K562 (cell line): Measurements from ENCODE around the gene TAF11. TPM values are rescaled to one million over a fixed set of nuclear protein-coding genes. Genes with fewer than 3 reads are reported as not detected.

Source experiments
- ATAC-seq: fragments of 200-7000 bp; cut with Tn5 transposase; 3 replicates; pipeline ENCODE4 v1.9.1; 2020; ENCODE audit warnings: moderate library complexity
- BruUV-seq: library from RNA; stranded (reverse); fragments of 400-500 nt; replicated peaks from 2 replicates; lab custom pipeline; 2021; lab: Mats Ljungman, UMichigan
- CTCF ChIA-PET: fragments of 300-600 bp; formaldehyde crosslinking; extraction: SDS; loops from one replicate; lab custom pipeline; 2021; ENCODE audit warnings: low intra/inter-chr PET ratio; lab: Yijun Ruan, JAX
- POLR2A ChIA-PET: fragments of 300-600, 350-650 bp; sonication (Branson Sonifier 250); formaldehyde crosslinking; extraction: SDS; loops from one replicate; lab custom pipeline; 2021; ENCODE audit warnings: antibody characterized with exemption, inconsistent platforms; lab: Yijun Ruan, JAX
- DNase-seq, 4 experiments: peaks; one replicate each; pipeline versions ENCODE4 v3.0.0 to v3.0.0-alpha.2; 2011 to 2018; ENCODE audit warnings: low spot score in 3 of 4, mixed read lengths in 3 of 4; ENCODE audit errors: extremely low read depth in 1 of 4
- FAIRE-seq: peaks from 2 replicates; lab custom pipeline; 2011; peaks lifted over from hg19 to GRCh38; lab: Jason Lieb, UNC
- H2AFZ ChIP-seq: 2 replicates; pipeline ENCODE4 v1.6.0; 2011; ENCODE audit warnings: low read depth, low read length, control low read depth, inconsistent platforms
- H3K27ac ChIP-seq: fragments of 200-600 bp; 3 replicates; pipeline ENCODE4 v1.8.0; 2011; ENCODE audit warnings: low read depth, mild to moderate bottlenecking, control low read depth, inconsistent platforms, low read length, moderate library complexity, mixed read lengths; ENCODE audit errors: extremely low read depth
- H3K27me3 ChIP-seq, 2 experiments: fragments of 300-600 bp in 1 of 2; 2 replicates in 1 of 2; 3 replicates in 1 of 2; pipeline versions ENCODE4 v1.6.0 to v1.8.0; 2011; ENCODE audit warnings: inconsistent platforms in 2 of 2, low read length in 2 of 2, mild to moderate bottlenecking in 1 of 2, mixed read lengths in 1 of 2, moderate library complexity in 1 of 2; ENCODE audit not compliant: control insufficient read depth in 2 of 2, insufficient read depth in 2 of 2
- H3K36me3 ChIP-seq: fragments of 300-600 bp; 3 replicates; pipeline ENCODE4 v1.8.0; 2011; ENCODE audit warnings: mild to moderate bottlenecking, low read length, inconsistent platforms; ENCODE audit not compliant: control insufficient read depth, insufficient read depth
- H3K4me1 ChIP-seq, 2 experiments: fragments of 200-600 bp in 1 of 2; replicated peaks in 1 of 2; 2 replicates in 1 of 2; 3 replicates in 1 of 2; pipeline versions ENCODE4 v1.5.1 to v1.8.0; 2011; ENCODE audit warnings: inconsistent platforms in 2 of 2, low read length in 2 of 2, mild to moderate bottlenecking in 1 of 2, mixed read lengths in 1 of 2, moderate library complexity in 1 of 2; ENCODE audit not compliant: control insufficient read depth in 2 of 2, insufficient read depth in 2 of 2
- H3K4me2 ChIP-seq: 2 replicates; pipeline ENCODE4 v1.6.1; 2011; ENCODE audit warnings: low read length, control low read depth, inconsistent platforms, mixed read lengths; ENCODE audit not compliant: insufficient read depth
- H3K4me3 ChIP-seq: fragments of 200-600 bp; sonication (generic), shearing (Covaris generic); 2 replicates; pipeline ENCODE4 v1.5.1; 2016; ENCODE audit warnings: control low read depth, inconsistent platforms
- H3K79me2 ChIP-seq: fragments of 200-600 bp; 3 replicates; pipeline ENCODE4 v1.8.0; 2011; ENCODE audit warnings: low read length, inconsistent platforms; ENCODE audit not compliant: control insufficient read depth, insufficient read depth
- H3K9ac ChIP-seq, 2 experiments: 2 replicates each; pipeline versions ENCODE4 v1.6.0 to v1.6.1; 2011; ENCODE audit warnings: low read depth in 2 of 2, low read length in 2 of 2, control low read depth in 1 of 2, inconsistent platforms in 1 of 2, mild to moderate bottlenecking in 1 of 2, mixed read lengths in 1 of 2; ENCODE audit not compliant: insufficient read depth in 1 of 2
- H3K9me1 ChIP-seq: one replicate; pipeline ENCODE4 v1.6.0; 2011; ENCODE audit warnings: inconsistent platforms, mild to moderate bottlenecking, low read length, moderate library complexity; ENCODE audit not compliant: control insufficient read depth, insufficient read depth
- H3K9me3 ChIP-seq: replicated peaks from 2 replicates; pipeline ENCODE4 v1.5.1; 2011; ENCODE audit warnings: low read depth, low read length, inconsistent platforms; ENCODE audit not compliant: control insufficient read depth, insufficient read depth
- H4K20me1 ChIP-seq: replicated peaks from 2 replicates; pipeline ENCODE4 v1.6.1; 2011; ENCODE audit warnings: low read length, inconsistent platforms, mixed read lengths; ENCODE audit not compliant: control insufficient read depth, insufficient read depth
- CBFA2T3 ChIP-seq: fragments of 450-650 bp; IDR thresholded peaks from 2 replicates; pipeline ENCODE4 v1.6.1; 2017
- CREBBP ChIP-seq: IDR thresholded peaks from one replicate; pipeline ENCODE4 v1.6.1; 2012; ENCODE audit warnings: low read depth, mild to moderate bottlenecking, control low read depth, inconsistent platforms, low read length
- FOXP4 ChIP-seq: sonication (generic); formaldehyde crosslinking; IDR thresholded peaks from 2 replicates; pipeline ENCODE4 v1.8.0; 2022; ENCODE audit warnings: mild to moderate bottlenecking, missing genetic modification reagents, borderline replicate concordance
- GTF3C2 ChIP-seq: IDR thresholded peaks from 3 replicates; pipeline ENCODE4 v1.6.1; 2011; ENCODE audit warnings: borderline replicate concordance, mild to moderate bottlenecking, moderate library complexity; ENCODE audit not compliant: insufficient read length; ENCODE audit errors: extremely low read depth
- HOXB6 ChIP-seq: fragments of 250-450 bp; sonication (Bioruptor Pico); IDR thresholded peaks from 2 replicates; pipeline ENCODE4 v1.5.1; 2022; ENCODE audit warnings: mild to moderate bottlenecking, borderline replicate concordance
- NFE2L1 ChIP-seq: fragments of 450-650 bp; IDR thresholded peaks from 2 replicates; pipeline ENCODE4 v1.6.1; 2016; ENCODE audit warnings: missing genetic modification characterization, low read depth, mild to moderate bottlenecking, missing compliant biosample characterization, moderate library complexity, borderline replicate concordance
- PML ChIP-seq: IDR thresholded peaks from 2 replicates; pipeline ENCODE4 v1.6.1; 2012; ENCODE audit warnings: low read length, inconsistent platforms
- SNRNP70 ChIP-seq: fragments of 200-400 bp; formaldehyde crosslinking; optimal IDR thresholded peaks from 2 replicates; pipeline ENCODE3; 2017; ENCODE audit warnings: low read depth, low read length
- SRF ChIP-seq, 2 experiments: fragments of 250-450, 450-650 bp in 1 of 2; sonication (Bioruptor Pico) in 1 of 2; sonication (generic) in 1 of 2; formaldehyde crosslinking; IDR thresholded peaks; 2 replicates each; pipeline versions ENCODE4 v1.5.0 to v1.5.1; 2020 to 2022; ENCODE audit warnings: mild to moderate bottlenecking in 1 of 2, missing genetic modification reagents in 1 of 2
- SRSF7 ChIP-seq: fragments of 200-400 bp; formaldehyde crosslinking; optimal IDR thresholded peaks from 2 replicates; pipeline ENCODE3; 2017; ENCODE audit warnings: mild to moderate bottlenecking, low read depth, low read length
- ZNF507 ChIP-seq: conservative IDR thresholded peaks from 2 replicates; pipeline ENCODE4 v1.6.1; 2017; ENCODE audit warnings: missing genetic modification characterization, missing compliant biosample characterization
- WGBS: fragments of 100-300 bp; shearing (Covaris generic); methylation state at CpG from one replicate; pipeline ENCODE4 v1.1.6; 2016; ENCODE audit warnings: low coverage, mixed read lengths; ENCODE audit not compliant: insufficient coverage; ENCODE audit errors: missing lambda C conversion rate; 5-methylcytosine and 5-hydroxymethylcytosine counted together
- in situ Hi-C: fragments of 300-500 bp; cut with MboI; formaldehyde crosslinking; loops from 4 replicates; pipeline ENCODE4 v1.15.0; 2018; ENCODE audit warnings: inconsistent platforms, mixed read lengths
- intact Hi-C: fragments of 100-400 bp; cut with micrococcal nuclease; formaldehyde crosslinking; loops from 2 replicates; pipeline ENCODE4 v1.14.2; 2022
- polyA plus RNA-seq, 8 experiments: library from polyadenylated mRNA; depleted of rRNA in 4 of 8; stranded (reverse) in 5 of 8; unstranded in 3 of 8; fragments of >200 nt; fragmentation: Nextera tagmentation in 2 of 8; fragmentation: Illumina TruSeq in 1 of 8; extraction: Ambion mirVana in 2 of 8; extraction: Trizol in 1 of 8; gene quantifications; 2 replicates each; pipeline versions ENCODE4 v1.2.1 to v1.2.3, GENCODE V29; 2011 to 2014; ENCODE audit warnings: inconsistent platforms in 1 of 8, missing spikeins in 1 of 8
- total RNA-seq, 7 experiments: library from RNA; depleted of rRNA in 6 of 7; stranded (reverse); fragments of >200 nt in 6 of 7; fragmentation: Illumina TruSeq in 2 of 7; extraction: Trizol in 2 of 7; gene quantifications; 2 replicates each; pipeline versions ENCODE4 v1.2.1 to v1.2.3, GENCODE V29; 2011 to 2021; ENCODE audit warnings: low replicate concordance in 1 of 7
- TF ChIP-seq, protein P1 (sequence below): sonication (generic); IDR thresholded peaks from 2 replicates; pipeline ENCODE4 v1.6.1; 2016
- TF ChIP-seq, protein P2 (sequence below), 2 experiments: IDR thresholded peaks; 2 replicates each; pipeline ENCODE4 v1.6.1; 2011; ENCODE audit warnings: borderline replicate concordance in 1 of 2, control low read depth in 1 of 2, low read depth in 1 of 2, low read length in 1 of 2, mild to moderate bottlenecking in 1 of 2, mixed read lengths in 1 of 2, moderate library complexity in 1 of 2; ENCODE audit not compliant: insufficient read depth in 1 of 2, insufficient read length in 1 of 2, poor library complexity in 1 of 2, severe bottlenecking in 1 of 2; ENCODE audit errors: extremely low read depth in 1 of 2

Gene TAF11
- total and polyA plus RNA-seq, 9 of the 15 experiments (the other 6 are each of a cell fraction or from before 2014, with no cell fraction given): 40.9 to 91.9 (median 71.9) TPM

DNA sequence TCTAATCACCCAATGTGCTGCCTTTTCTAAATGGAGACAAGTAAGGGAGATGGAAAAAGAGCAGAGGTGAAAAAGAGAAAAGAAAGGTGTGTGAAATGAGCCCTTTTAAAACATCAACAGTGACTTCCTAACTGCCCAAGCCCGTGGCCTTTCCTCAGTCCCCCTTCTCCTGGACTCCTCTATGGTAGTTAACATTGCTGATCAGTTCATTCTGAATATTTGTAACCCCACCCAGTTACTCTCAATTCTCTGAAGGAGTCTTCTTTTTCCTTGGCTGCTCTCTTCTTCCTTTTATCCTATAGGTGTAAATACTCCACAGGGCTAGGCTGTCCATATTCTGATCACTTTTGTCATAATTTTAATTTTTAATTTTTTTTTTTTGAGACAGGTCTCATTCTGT, 27.1 kb downstream of the TAF11 start:
- H3K36me3 ChIP-seq: peaks cover 77% of the 10 kb centered on the region
- peaks cover 8% of the 10 kb centered on the region for H3K9me1 ChIP-seq
- in situ Hi-C loops: no loop called here
- FAIRE-seq (no peak), ATAC-seq (no peak), DNase-seq (no peak)
- H3K27me3 ChIP-seq: no peaks in the 10 kb centered on the region
- H3K27ac ChIP-seq: no peak overlapping the region
- peaks cover 3% of the 10 kb centered on the region; the same call in 1 of the 3 replicates for H3K79me2 ChIP-seq
- no peaks in the 10 kb centered on the region for H3K9me3 ChIP-seq
- no peak overlapping the region for H2AFZ ChIP-seq
- intact Hi-C loops: loop anchor here (5.0 kb wide), 1 partner anchor 68 kb away; the partner anchor contains the start of gene BLTP3A
- CTCF ChIA-PET: no interaction called here
- WGBS: 41% methylated on average over 1 of the region's 1 CpG
- peaks cover 22% of the 10 kb centered on the region for H4K20me1 ChIP-seq
- no peak overlapping the region for H3K4me2 ChIP-seq
- H3K4me3 ChIP-seq: no peak overlapping the region
- POLR2A ChIA-PET: interaction anchor here (0.6 to 1.6 kb wide), 4 partner anchors 9 to 622 kb away, joined by 3 to 5 read pairs (median 4); no protein-coding TSS in a partner anchor
- peaks cover 4 to 29% of the 10 kb centered on the region in 2 experiments; a peak in 4 of 5 replicates for H3K4me1 ChIP-seq
- H3K9ac ChIP-seq: no peak overlapping the region
- BruUV-seq: no TSS peak
- TF ChIP-seq SRF (CRISPR knock-in tag; IDR thresholded peaks at IDR 0.05) (no peak), ZNF507 (tag) (no peak), CREBBP (no peak), SRSF7 (no peak), GTF3C2 (no peak), HOXB6 (CRISPR knock-in tag) (no peak), CBFA2T3 (no peak), NFE2L1 (no peak), SNRNP70 (no peak), FOXP4 (no peak), PML (no peak)
- TF ChIP-seq, protein P1, sequence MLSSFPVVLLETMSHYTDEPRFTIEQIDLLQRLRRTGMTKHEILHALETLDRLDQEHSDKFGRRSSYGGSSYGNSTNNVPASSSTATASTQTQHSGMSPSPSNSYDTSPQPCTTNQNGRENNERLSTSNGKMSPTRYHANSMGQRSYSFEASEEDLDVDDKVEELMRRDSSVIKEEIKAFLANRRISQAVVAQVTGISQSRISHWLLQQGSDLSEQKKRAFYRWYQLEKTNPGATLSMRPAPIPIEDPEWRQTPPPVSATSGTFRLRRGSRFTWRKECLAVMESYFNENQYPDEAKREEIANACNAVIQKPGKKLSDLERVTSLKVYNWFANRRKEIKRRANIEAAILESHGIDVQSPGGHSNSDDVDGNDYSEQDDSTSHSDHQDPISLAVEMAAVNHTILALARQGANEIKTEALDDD: no peak
- TF ChIP-seq, protein P2, sequence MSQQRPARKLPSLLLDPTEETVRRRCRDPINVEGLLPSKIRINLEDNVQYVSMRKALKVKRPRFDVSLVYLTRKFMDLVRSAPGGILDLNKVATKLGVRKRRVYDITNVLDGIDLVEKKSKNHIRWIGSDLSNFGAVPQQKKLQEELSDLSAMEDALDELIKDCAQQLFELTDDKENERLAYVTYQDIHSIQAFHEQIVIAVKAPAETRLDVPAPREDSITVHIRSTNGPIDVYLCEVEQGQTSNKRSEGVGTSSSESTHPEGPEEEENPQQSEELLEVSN (IDR thresholded peaks at IDR 0.05; ENCODE audit: borderline replicate concordance in 1 of 2, extremely low read depth in 1 of 2, insufficient read depth in 1 of 2, insufficient read length in 1 of 2, low read depth in 1 of 2, low read length in 1 of 2, poor library complexity in 1 of 2, severe bottlenecking in 1 of 2): no peak
